NCI-H446 (cell line): ENCODE data around the gene CCDC13.

Experiments
- DNase-seq, 2 experiments: peaks; one replicate each; lab custom pipeline; 2025; lab: John Stamatoyannopoulos, UW

Gene CCDC13

DNA sequence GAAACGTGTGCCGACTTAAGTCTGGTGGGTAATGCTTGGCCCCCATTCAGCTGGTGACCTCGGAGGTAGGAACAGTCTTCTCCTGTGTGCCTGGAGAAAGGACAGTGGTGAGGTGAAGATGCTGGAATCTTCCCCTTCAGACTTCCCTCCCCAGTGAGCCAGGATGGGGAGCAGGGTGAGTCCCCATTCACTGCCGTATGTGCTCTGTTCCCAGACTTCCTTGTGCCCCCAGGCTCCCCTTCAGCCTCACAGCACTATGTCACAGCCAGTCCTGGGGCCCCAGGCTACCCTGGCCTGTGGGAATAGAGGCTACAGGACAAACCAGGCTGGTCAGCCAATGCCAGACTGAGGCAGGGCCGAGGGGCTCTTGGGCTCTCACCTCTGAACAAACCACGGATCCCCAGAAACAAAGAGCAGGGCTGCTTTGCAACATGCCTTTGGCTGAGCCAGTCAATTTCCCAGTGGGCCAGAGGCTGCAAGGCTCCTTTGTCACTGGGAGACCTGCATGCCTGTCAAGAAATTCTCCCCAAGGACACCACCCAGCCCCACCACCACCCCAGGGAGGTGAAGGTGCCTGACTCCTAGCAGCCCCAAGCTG is 38.7 kb downstream of the CCDC13 start:
- DNase-seq = no peak

DNA sequence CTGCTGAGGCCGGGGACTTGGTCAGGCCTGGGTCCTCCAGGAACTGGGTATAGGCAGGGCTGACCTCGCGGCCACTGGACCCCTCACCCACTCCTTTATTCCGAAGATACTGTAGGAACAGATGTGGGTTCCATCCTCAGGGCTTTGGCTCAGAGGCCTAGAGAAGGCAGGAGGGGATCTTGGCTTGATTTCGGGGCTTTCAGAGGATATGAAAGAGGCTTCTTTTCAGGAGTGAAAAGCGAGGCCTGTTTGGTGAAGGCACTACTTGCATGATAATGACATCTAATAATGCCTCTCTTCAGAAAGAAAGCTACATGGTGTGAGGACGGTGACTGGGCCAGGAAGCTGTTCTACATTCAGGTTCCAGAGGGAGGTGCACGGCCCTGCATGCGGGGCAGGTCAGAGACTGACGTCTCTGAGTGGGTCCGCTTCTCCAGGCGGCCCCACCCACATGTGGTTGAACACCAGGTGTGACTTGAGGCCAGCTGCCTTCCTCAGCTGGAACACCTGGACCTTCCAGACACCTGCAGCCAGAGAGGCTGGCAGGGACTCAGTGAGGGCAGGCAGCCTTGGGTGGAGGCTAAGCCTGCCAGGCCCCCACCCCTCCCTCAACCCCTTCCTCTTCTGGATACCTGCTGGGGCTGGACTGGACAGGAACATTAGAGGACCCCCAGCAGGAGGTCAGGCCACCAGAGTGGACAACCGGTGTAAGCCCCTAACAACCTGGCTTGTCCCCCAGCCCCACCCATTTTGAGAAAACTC is 39.4 kb downstream of the CCDC13 start:
- no peak for DNase-seq

DNA sequence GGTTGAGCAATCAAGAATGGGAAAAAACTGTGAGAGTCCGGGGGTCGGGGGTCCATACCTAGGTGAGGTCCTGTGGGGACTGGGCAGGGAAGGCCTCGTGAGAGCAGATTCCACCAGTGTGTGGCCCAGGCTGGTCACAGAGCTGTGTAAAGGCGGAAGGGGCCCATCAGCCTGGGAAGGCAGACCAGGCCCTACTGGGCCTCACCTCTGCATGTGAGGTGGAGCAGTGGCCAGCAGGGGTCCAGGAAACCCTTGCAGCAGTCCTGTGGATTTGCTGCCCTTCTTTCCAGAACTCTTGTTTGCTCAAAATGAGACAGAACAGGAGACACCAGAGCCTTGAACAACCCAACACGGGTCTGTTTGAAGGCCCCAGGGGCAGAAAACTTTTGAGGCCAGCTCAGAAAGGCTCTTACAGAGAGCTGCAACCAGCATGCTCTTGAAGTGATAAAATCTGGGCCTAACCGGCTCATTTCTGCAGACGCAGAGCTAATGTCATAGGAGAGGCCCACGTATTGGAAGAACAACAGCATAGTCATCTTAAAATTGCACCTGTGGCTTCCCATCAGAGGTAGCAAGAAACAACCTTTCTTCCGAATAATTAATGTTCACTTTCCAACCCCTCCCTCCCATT is 40.1 kb downstream of the CCDC13 start:
- no peak for DNase-seq

DNA sequence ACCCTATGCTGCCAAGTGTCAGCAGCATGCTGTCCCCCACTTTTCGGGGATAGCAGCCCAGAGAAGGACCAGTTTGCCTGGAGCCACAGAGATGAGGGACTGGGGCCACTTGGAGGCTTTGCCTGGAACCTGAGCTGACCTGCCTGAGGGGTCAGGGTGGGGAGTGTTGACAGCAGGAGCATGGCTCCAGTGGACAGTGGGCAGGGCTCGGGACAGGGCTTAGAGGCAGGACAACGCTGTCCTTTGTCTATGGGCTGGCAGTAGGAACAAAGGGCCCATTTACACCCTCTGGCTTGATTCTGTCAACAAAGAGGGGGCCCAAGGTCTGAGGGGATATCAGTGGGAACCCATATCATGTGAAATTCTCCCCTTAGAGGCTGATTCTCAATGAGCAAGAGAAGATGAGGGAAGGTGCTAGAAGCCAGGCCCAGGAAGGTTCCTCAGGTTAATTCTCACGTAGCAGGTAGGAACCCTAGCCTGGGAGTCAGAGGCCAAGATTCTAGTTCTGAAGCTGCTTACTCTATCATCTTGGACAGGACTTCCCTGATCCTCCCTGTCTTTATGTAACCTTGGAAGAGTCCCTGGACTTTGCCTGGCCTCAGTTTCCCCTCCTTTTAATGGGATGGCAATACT is 40.7 kb downstream of the CCDC13 start:
- no peak for DNase-seq

DNA sequence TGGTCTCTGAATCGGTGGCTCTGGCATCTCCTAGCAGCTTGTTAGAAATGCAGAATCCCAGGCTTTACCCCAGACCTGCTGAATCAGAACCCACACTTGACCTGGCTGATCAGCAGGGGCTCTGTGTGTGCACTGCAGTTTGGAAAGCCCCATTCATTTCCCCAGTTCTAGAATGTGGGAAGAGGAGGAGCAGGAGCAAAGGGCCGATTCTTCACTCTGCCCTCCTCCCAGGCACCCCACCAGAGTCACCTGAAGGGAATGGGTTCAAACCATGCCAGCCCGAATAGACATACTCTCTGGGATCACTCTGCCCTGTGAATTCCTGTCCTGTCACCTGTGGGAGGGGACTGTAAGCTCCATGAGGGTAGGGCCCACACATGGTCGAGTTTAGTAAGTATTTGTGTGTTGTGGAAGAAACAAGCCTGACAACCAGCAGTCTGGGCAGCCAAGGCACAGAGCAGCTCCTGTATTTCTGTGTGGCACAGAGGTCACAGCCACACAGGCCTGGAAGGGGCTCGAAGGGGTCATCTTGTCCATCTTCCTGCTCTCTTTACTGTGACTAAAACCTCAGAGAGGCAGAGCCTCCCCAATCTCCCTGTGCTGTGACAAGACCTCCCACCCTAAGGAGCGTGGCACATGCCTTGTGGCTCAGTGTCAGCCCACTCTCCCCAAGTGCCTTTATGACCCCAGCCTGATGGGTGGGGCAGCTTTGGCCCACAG is 41.4 kb downstream of the CCDC13 start:
- no peak for DNase-seq

DNA sequence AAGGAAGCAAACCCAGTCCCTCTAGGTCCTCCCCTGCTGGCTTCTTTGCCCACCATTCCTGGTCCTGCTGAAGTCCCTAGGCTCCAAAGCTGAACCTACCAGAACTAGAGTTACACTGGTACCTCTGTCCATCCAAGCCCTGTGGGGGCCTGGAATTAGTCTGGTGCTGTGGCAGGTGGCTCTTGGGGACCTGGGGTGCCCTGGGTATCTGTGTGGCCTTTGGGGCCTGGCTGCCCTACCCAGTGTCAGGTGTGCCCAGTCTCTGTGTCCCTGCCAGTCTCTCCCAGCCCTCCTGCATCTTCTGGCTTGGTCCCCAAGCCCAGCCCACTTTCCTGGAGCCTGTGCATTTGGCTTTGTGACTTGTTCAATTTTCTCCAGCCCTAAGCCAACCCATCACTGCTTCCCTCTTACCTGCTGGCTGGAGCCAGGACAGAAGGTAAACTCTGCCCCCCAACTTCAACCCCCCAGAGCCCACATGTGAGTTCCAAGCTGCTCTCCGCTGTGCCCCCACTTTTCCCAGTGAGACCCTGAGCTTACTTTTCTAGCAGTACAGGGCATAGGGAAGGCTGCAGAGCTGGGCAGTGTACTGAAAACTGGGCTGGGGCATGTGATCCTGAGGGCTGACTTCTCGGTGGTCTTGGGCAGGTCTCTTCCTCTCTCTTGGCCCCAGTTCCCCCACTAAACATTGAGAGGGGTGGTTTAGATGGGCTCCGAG is 42.2 kb downstream of the CCDC13 start:
- no peak for DNase-seq

DNA sequence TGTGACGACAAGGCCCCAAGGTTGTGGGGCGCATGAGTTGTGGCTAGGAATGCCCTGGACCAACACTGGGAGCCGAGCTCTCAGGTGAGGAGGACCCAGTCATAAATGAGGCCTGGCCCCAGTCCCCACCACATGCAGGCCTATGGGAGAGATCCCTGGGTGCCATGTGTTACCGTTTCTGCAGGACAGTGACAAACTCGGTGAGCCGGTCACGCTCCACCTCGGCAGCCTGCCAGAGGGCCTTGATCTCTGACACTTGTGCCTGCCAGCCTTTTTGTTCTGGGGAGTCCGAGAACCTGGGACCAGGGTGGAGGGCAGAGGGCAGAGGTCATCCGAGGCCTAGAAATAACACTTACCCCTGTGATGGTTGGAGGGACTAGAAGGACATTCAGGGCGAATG is 42.8 kb downstream of the CCDC13 start:
- DNase-seq = no peak

DNA sequence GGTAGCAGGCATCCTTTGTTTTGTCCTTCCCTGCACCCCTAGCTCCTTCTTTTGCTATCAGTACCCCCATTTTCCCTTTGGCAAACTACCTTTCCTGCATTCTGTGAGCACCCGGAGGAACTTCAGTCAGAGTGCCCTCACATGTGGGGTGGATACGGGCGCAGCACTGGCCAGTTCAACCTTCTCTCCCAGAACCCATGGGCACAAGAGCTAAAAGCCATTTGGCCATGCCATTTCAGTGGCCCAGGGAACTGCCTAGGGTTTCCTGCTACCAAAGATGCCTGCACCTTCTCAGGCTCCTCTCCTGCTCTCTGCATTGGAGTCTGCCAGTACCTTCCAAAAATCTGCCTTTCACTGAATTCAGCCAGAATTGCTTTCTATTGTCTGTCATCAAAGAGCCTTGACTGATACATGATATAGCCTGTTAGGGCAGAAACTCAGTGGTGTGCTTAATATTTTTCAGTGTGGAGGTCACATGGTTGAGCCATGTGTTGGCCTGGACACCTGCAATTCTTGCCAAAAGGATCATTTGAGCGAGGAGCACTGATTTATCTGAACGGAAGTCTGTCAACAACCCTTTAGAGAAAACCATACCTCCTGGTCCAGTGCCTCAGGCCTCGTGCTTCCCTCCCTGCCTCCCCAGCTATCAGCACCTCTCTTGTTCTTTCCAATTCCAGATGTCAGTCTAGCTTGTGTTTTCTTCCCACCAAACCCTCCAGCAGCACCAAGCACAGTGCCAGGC is 43.5 kb downstream of the CCDC13 start:
- DNase-seq = peak in 1 of 2 experiments; percentile 14

DNA sequence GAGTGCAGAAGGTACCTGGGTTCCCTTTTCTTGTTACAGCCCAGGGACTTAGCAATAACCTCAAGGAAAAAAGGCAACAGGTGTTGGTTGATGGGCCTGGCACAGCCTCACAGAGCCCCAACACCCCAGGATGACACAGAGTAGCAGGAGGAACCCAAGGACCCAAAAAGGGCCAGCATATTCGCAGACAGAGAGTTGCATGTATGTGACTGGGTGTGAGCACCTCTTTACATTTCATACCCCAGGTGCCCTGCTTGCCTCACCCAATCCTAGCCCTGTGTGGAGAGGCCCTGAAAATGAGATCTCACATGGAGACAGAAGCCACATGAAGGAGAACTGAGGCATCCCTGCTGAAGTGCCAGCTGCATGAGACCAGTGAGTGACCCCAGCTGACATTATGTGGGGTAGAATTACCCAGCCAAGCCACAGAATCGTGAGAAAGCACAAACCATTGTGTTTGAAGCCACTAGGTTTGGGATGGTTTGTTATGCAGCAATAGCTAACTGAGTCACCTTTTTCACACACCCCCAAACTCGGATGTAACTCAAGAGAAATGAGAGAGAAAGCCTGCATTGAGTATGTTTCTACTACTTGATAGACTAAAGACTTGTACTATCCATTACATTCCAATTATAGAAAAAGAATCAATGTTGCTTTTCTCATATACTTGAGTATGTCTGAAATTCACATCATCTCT is 44.2 kb downstream of the CCDC13 start:
- DNase-seq = no peak

DNA sequence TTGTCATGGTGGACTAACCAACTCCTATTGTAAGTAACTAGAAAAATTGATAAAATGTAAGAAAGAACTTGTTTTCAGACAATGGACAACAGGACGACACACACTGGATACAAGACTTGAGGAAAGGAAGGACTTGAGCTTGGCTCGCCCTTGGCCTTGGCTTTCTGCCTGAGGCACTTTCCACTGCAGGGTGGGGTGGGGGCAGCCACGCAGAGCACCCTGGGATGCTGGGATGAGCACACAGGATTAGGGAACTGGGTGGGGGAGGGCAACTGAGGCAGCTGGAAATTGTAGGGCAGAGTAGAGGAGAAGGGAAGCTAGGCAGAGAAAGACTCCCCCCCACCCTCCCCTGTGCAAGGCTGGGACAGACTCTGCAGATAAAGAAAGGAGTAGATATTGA is 45.0 kb downstream of the CCDC13 start:
- DNase-seq = no peak

DNA sequence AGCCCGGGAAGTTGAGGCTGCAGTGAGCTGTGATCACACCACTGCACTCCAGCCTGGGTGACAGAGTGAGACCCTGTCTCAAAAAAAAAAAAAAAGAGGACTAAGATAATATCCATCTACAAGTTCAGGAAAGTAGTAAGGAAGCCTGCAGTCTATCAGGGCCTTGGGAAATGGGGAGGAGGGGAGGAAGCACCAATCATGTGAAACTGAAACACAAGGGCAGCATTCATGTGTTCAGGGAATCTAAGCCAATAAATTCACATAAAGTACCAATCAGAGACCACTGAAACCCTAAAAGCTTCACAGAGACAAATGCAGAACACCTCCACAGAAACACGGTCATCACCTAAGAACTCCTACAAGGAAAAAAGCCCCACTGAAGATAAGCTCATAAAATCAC is 47.6 kb downstream of the CCDC13 start:
- DNase-seq = no peak

DNA sequence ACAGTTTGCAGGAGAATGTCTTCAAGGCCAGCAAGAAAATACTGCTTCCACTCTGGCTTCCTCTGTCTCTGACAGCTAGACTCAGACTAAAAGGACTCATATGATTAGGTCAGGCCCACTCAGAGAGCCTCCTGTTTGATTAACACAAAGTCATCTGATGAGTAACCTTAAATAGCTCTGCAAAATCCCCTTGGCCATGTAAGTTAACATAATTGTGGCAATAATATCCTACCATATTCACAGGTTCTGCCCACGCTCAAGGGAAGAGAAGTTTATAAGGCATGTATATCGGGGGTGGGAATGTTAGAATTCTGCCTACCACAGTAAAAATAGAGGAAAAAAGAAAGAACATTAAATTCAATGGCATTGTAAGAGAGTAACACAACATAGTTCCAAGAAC is 49.8 kb downstream of the CCDC13 start:
- no peak for DNase-seq
